ENCODE measurements around the gene CD81. TPM values are rescaled to one million over a fixed set of nuclear protein-coding genes. Genes with fewer than 3 reads are reported as not detected.

CD81 gene
- total RNA-seq, 3 donors from 2014 or later (not counting 1 experiment from before 2014, with no cell fraction given), result 263 to 292 (median 263) TPM

- no peaks in the 10 kb centered on the region for H3K9me3 ChIP-seq (ENCODE audit: control insufficient read depth, insufficient read depth, low read length)
- Mint-ChIP-seq H3K4me1 (peaks cover 0 to 4% of the 10 kb centered on the region in 2 donors), H3K9me3 (no peaks in the 10 kb centered on the region), H3K4me3 (no peak overlapping the region), H3K27ac (no peak overlapping the region), H3K27me3 (ENCODE audit: low read depth in 2 of 2) (peaks cover 0 to 8% of the 10 kb centered on the region in 2 donors), H3K36me3 (no peaks in the 10 kb centered on the region)
- TF ChIP-seq CTCF (IDR thresholded peaks at IDR 0.05), result no peak
- intact Hi-C loops (cut with micrococcal nuclease), result no loop called here
- WGBS (ENCODE audit: insufficient coverage), result 91% methylated on average over 10 of the region's 10 CpGs
- ATAC-seq (no peak), DNase-seq (no peak)
- no peak overlapping the region for H3K4me3 ChIP-seq (ENCODE audit: low read length)
- no peaks in the 10 kb centered on the region for H3K4me1 ChIP-seq (ENCODE audit: control insufficient read depth, insufficient read depth, low read length)
- H3K27ac ChIP-seq (ENCODE audit: low read length), result no peak overlapping the region
- H3K36me3 ChIP-seq (ENCODE audit: control insufficient read depth, insufficient read depth, low read length), result no peaks in the 10 kb centered on the region
- H3K27me3 ChIP-seq (ENCODE audit: control insufficient read depth, insufficient read depth, low read length), result no peaks in the 10 kb centered on the region
Measured at GRCh38 chr11:2368851-2369180, 8.3 kb upstream of the CD81 start.

GRCh38 chr11:2369320-2369719, 7.8 kb upstream of the CD81 start:
- ATAC-seq, result no peak
- no peak overlapping the region for H3K4me3 Mint-ChIP-seq
- WGBS (ENCODE audit: insufficient coverage), result 94% methylated on average over 12 of the region's 12 CpGs

GRCh38 chr11:2369896-2370295, 7.2 kb upstream of the CD81 start:
- intact Hi-C loops (cut with micrococcal nuclease), result no loop called here
- H3K27ac Mint-ChIP-seq, result no peak overlapping the region
- H3K4me3 Mint-ChIP-seq, result no peak overlapping the region

More at GRCh38 chr11:2369320-2369719, 7.8 kb upstream of the CD81 start:
- no peaks in the 10 kb centered on the region for H3K9me3 ChIP-seq (ENCODE audit: control insufficient read depth, insufficient read depth, low read length)
- Mint-ChIP-seq H3K9me3 (no peaks in the 10 kb centered on the region), H3K4me1 (peaks cover 0 to 4% of the 10 kb centered on the region in 2 donors), H3K36me3 (no peaks in the 10 kb centered on the region), H3K27me3 (ENCODE audit: low read depth in 2 of 2) (peaks cover 0 to 7% of the 10 kb centered on the region in 2 donors), H3K27ac (no peak overlapping the region)
- H3K4me3 ChIP-seq (ENCODE audit: low read length), result no peak overlapping the region
- H3K4me1 ChIP-seq (ENCODE audit: control insufficient read depth, insufficient read depth, low read length), result no peaks in the 10 kb centered on the region
- no peak for DNase-seq
- no peak for TF ChIP-seq CTCF (IDR thresholded peaks at IDR 0.05)
- H3K27ac ChIP-seq (ENCODE audit: low read length), result no peak overlapping the region
- H3K27me3 ChIP-seq (ENCODE audit: control insufficient read depth, insufficient read depth, low read length), result no peaks in the 10 kb centered on the region
- no peaks in the 10 kb centered on the region for H3K36me3 ChIP-seq (ENCODE audit: control insufficient read depth, insufficient read depth, low read length)
- intact Hi-C loops (cut with micrococcal nuclease), result no loop called here

More at GRCh38 chr11:2369896-2370295, 7.2 kb upstream of the CD81 start:
- Histone ChIP-seq H3K27ac (ENCODE audit: low read length) (no peak overlapping the region), H3K4me1 (ENCODE audit: control insufficient read depth, insufficient read depth, low read length) (no peaks in the 10 kb centered on the region), H3K27me3 (ENCODE audit: control insufficient read depth, insufficient read depth, low read length) (no peaks in the 10 kb centered on the region), H3K9me3 (ENCODE audit: control insufficient read depth, insufficient read depth, low read length) (no peaks in the 10 kb centered on the region), H3K36me3 (ENCODE audit: control insufficient read depth, insufficient read depth, low read length) (no peaks in the 10 kb centered on the region), H3K4me3 (ENCODE audit: low read length) (no peak overlapping the region)
- no peaks in the 10 kb centered on the region for H3K36me3 Mint-ChIP-seq
- WGBS (ENCODE audit: insufficient coverage), result 87% methylated on average over 8 of the region's 9 CpGs
- ATAC-seq, result no peak
- peaks cover 0 to 7% of the 10 kb centered on the region in 2 donors for H3K27me3 Mint-ChIP-seq (ENCODE audit: low read depth in 2 of 2)
- no peaks in the 10 kb centered on the region for H3K9me3 Mint-ChIP-seq
- DNase-seq, result no peak
- TF ChIP-seq CTCF (IDR thresholded peaks at IDR 0.05), result no peak
- H3K4me1 Mint-ChIP-seq, result peaks cover 0 to under 1% of the 10 kb centered on the region in 2 donors

All from natural killer cell (primary cell).